ENCODE results near the gene MYO18B.
A peak's percentile ranks its signal among the peaks of the same experiment; 100 is the strongest.

Gene MYO18B

GRCh38 chr22:25853501-25854284 lies 111.7 kb downstream of the MYO18B start:
- peak; percentile 50 for DNase-seq (ENCODE audit: low spot score)

- DNase-seq (ENCODE audit: low spot score), result no peak
These were observed 127.8 kb downstream of the MYO18B start for GRCh38 chr22:25869771-25870170.

GRCh38 chr22:25874327-25874726 lies 132.3 kb downstream of the MYO18B start:
- DNase-seq (ENCODE audit: low spot score), result no peak

- no peak for DNase-seq (ENCODE audit: low spot score)
These were observed 133.5 kb downstream of the MYO18B start for GRCh38 chr22:25875461-25875860.

GRCh38 chr22:25876871-25877270 lies 134.9 kb downstream of the MYO18B start:
- DNase-seq (ENCODE audit: low spot score), result no peak

GRCh38 chr22:25878933-25879332 lies 136.9 kb downstream of the MYO18B start:
- peak; percentile 3 for DNase-seq (ENCODE audit: low spot score)

- DNase-seq (ENCODE audit: low spot score), result no peak
These were observed 138.5 kb downstream of the MYO18B start for GRCh38 chr22:25880524-25880923.

- no peak for DNase-seq (ENCODE audit: low spot score)
These were observed 139.3 kb downstream of the MYO18B start for GRCh38 chr22:25881210-25881755.

GRCh38 chr22:25882360-25882759 lies 140.4 kb downstream of the MYO18B start:
- no peak for DNase-seq (ENCODE audit: low spot score)

- DNase-seq (ENCODE audit: low spot score), result no peak
These were observed 141.6 kb downstream of the MYO18B start for GRCh38 chr22:25883482-25884033.

GRCh38 chr22:25884121-25884520 lies 142.1 kb downstream of the MYO18B start:
- no peak for DNase-seq (ENCODE audit: low spot score)

GRCh38 chr22:25888399-25889054 lies 146.5 kb downstream of the MYO18B start:
- DNase-seq (ENCODE audit: low spot score), result no peak

- no peak for DNase-seq (ENCODE audit: low spot score)
These were observed 148.7 kb downstream of the MYO18B start for GRCh38 chr22:25890651-25891050.

GRCh38 chr22:25892678-25893077 lies 150.7 kb downstream of the MYO18B start:
- no peak for DNase-seq (ENCODE audit: low spot score)

- DNase-seq (ENCODE audit: low spot score), result no peak
These were observed 153.7 kb downstream of the MYO18B start for GRCh38 chr22:25895678-25896077.

GRCh38 chr22:25896098-25896497 lies 154.1 kb downstream of the MYO18B start:
- peak; percentile 17 for DNase-seq (ENCODE audit: low spot score)

- DNase-seq (ENCODE audit: low spot score), result no peak
These were observed 154.6 kb downstream of the MYO18B start for GRCh38 chr22:25896592-25896991.

- peak; percentile 17 for DNase-seq (ENCODE audit: low spot score)
These were observed 156.8 kb downstream of the MYO18B start for GRCh38 chr22:25898707-25899365.

- DNase-seq (ENCODE audit: low spot score), result no peak
These were observed 157.6 kb downstream of the MYO18B start for GRCh38 chr22:25899566-25899965.

- no peak for DNase-seq (ENCODE audit: low spot score)
These were observed 158.4 kb downstream of the MYO18B start for GRCh38 chr22:25900390-25900789.

- DNase-seq (ENCODE audit: low spot score), result peak; percentile 7
These were observed 158.9 kb downstream of the MYO18B start for GRCh38 chr22:25900880-25901279.

- DNase-seq (ENCODE audit: low spot score), result no peak
These were observed 160.4 kb downstream of the MYO18B start for GRCh38 chr22:25902402-25902801.
